Thyroid gland (tissue), 4 donors: ENCODE data around the gene JAK3. TPM values are rescaled to one million over a fixed set of nuclear protein-coding genes. Genes with fewer than 3 reads are reported as not detected.
"Not testable (repeated sequence)": the region's sequence is repeated elsewhere in the genome, so short reads cannot be mapped to it uniquely, and the experiment has no call there.

ENCODE experiments used
- DNase-seq, 2 donors: peaks; one replicate each; pipeline ENCODE4 v3.0.0-alpha.2; 2019
- H3K27ac ChIP-seq, 3 donors: fragments of 200-600 bp; sonication (generic); 1 replicate in 2 of 3; 2 replicates in 1 of 3; pipeline ENCODE4 v1.5.1; 2016 to 2019; ENCODE audit warnings: mild to moderate bottlenecking in 1 of 3, moderate library complexity in 1 of 3
- H3K27me3 ChIP-seq: fragments of 200-600 bp; sonication (generic); one replicate; pipeline ENCODE4 v1.5.1; 2019
- H3K36me3 ChIP-seq, 2 donors: fragments of 200-600 bp; sonication (generic); one replicate each; pipeline ENCODE4 v1.5.1; 2016 to 2019
- H3K4me1 ChIP-seq, 2 donors: fragments of 200-600 bp; sonication (generic); one replicate each; pipeline ENCODE4 v1.5.1; 2017 to 2019
- H3K4me3 ChIP-seq, 3 donors: fragments of 200-600 bp; sonication (generic); replicated peaks in 1 of 3; 1 replicate in 2 of 3; 2 replicates in 1 of 3; pipeline ENCODE4 v1.5.1; 2016; ENCODE audit warnings: mild to moderate bottlenecking in 1 of 3
- H3K9me3 ChIP-seq: fragments of 200-600 bp; sonication (generic); one replicate; pipeline ENCODE4 v1.5.1; 2017
- CTCF ChIP-seq, 6 experiments: fragments of 200-600 bp in 3 of 6; fragments of 450-650 bp in 3 of 6; sonication (generic) in 3 of 6; IDR thresholded peaks; one replicate each; pipeline ENCODE4 v1.5.1; 2016 to 2019; ENCODE audit warnings: antibody characterized with exemption in 6 of 6, mild to moderate bottlenecking in 2 of 6, inconsistent platforms in 1 of 6, moderate library complexity in 1 of 6
- POLR2A ChIP-seq, 2 donors: fragments of 450-650 bp; IDR thresholded peaks; one replicate each; pipeline ENCODE4 v1.6.1; 2017; ENCODE audit warnings: antibody characterized with exemption in 2 of 2, mild to moderate bottlenecking in 2 of 2, moderate library complexity in 1 of 2
- WGBS, 2 donors: methylation state at CpG; one replicate each; pipeline ENCODE4 v1.1.5; 2017; 5-methylcytosine and 5-hydroxymethylcytosine counted together
- intact Hi-C: fragments of 100-400 bp; cut with DNase I; formaldehyde crosslinking; loops from one replicate; pipeline ENCODE4 v1.15.1; 2023
- total RNA-seq, 4 donors: library from RNA; depleted of rRNA; stranded (reverse); fragments of >200 nt; gene quantifications; one replicate each; pipeline ENCODE4 v1.2.3, GENCODE V29; 2016

JAK3 gene
- 10 to 100 TPM in 1 of 4 donors, 1 to 10 TPM in 3; 1.8 to 12.3 (median 5.2) TPM for total RNA-seq

GRCh38 chr19:17847538-17848366, at the start of gene JAK3:
Gene JAK3, minus strand, starts transcription at chr19:17847982. Its CDS starts 3,565 bp downstream, at chr19:17844417.
- WGBS, 2 donors: 3 to 12% methylated on average over 11 to 13 of the region's 40 CpGs
- no peaks in the 10 kb centered on the region for H3K36me3 ChIP-seq
- peak within 1 kb of the TSS in 1 of 3 donors; percentile 8 for H3K4me3 ChIP-seq
- no peak for TF ChIP-seq POLR2A (IDR thresholded peaks at IDR 0.05)
- no peak for TF ChIP-seq CTCF (IDR thresholded peaks at IDR 0.05)
- peaks cover 4% of the 10 kb centered on the region for H3K27me3 ChIP-seq
- H3K9me3 ChIP-seq: no peaks in the 10 kb centered on the region
- intact Hi-C loops: no loop called here
- H3K4me1 ChIP-seq: peaks cover 0 to 7% of the 10 kb centered on the region in 2 donors
- peak in 1 of 2 donors; percentile 31 for DNase-seq
- H3K27ac ChIP-seq: peak within 1 kb of the TSS; percentile 18 to 74 (median 66)

- no peaks in the 10 kb centered on the region for H3K36me3 ChIP-seq
- H3K4me1 ChIP-seq: no peaks in the 10 kb centered on the region
- WGBS, 2 donors: 73 to 80% methylated on average over 5 to 9 of the region's 9 CpGs
- no peak for DNase-seq
- H3K27me3 ChIP-seq: no peaks in the 10 kb centered on the region
- intact Hi-C loops: no loop called here
- no peak for TF ChIP-seq CTCF (IDR thresholded peaks at IDR 0.05)
- no peak for TF ChIP-seq POLR2A (IDR thresholded peaks at IDR 0.05)
- no peak overlapping the region for H3K4me3 ChIP-seq
- no peak overlapping the region for H3K27ac ChIP-seq
- H3K9me3 ChIP-seq: no peaks in the 10 kb centered on the region
These were observed 46.0 kb upstream of the JAK3 start for GRCh38 chr19:17893766-17894165.

- no peaks in the 10 kb centered on the region for H3K36me3 ChIP-seq
- no peak for TF ChIP-seq CTCF (IDR thresholded peaks at IDR 0.05)
- TF ChIP-seq POLR2A (IDR thresholded peaks at IDR 0.05): no peak
- no peak overlapping the region for H3K4me3 ChIP-seq
- intact Hi-C loops: no loop called here
- H3K27ac ChIP-seq: no peak overlapping the region
- 40 to 44% methylated on average over 18 of the region's 18 CpGs for WGBS, 2 donors
- DNase-seq: peak in 1 of 2 donors; percentile 34
- no peaks in the 10 kb centered on the region for H3K4me1 ChIP-seq
- H3K27me3 ChIP-seq: no peaks in the 10 kb centered on the region
- no peaks in the 10 kb centered on the region for H3K9me3 ChIP-seq
These were observed 41.9 kb upstream of the JAK3 start for GRCh38 chr19:17889609-17890214.

- H3K9me3 ChIP-seq: no peaks in the 10 kb centered on the region
- no peak overlapping the region for H3K4me3 ChIP-seq
- no peaks in the 10 kb centered on the region for H3K4me1 ChIP-seq
- 86 to 88% methylated on average over 7 of the region's 7 CpGs for WGBS, 2 donors
- no peak for DNase-seq
- H3K27ac ChIP-seq: no peak overlapping the region
- H3K36me3 ChIP-seq: no peaks in the 10 kb centered on the region
- intact Hi-C loops: no loop called here
- TF ChIP-seq CTCF (IDR thresholded peaks at IDR 0.05) (no peak), POLR2A (IDR thresholded peaks at IDR 0.05) (no peak)
- H3K27me3 ChIP-seq: no peaks in the 10 kb centered on the region
These were observed 40.5 kb upstream of the JAK3 start for GRCh38 chr19:17888260-17888659.

GRCh38 chr19:17887221-17887620, 39.4 kb upstream of the JAK3 start:
- H3K4me1 ChIP-seq, H3K27ac ChIP-seq, intact Hi-C loops, H3K36me3 ChIP-seq, H3K4me3 ChIP-seq, H3K9me3 ChIP-seq, DNase-seq, H3K27me3 ChIP-seq: not testable (repeated sequence)
- WGBS, 2 donors: 82 to 85% methylated on average over 4 of the region's 4 CpGs
